Measurements from ENCODE around the gene GFPT1.

The GFPT1 gene

DNA sequence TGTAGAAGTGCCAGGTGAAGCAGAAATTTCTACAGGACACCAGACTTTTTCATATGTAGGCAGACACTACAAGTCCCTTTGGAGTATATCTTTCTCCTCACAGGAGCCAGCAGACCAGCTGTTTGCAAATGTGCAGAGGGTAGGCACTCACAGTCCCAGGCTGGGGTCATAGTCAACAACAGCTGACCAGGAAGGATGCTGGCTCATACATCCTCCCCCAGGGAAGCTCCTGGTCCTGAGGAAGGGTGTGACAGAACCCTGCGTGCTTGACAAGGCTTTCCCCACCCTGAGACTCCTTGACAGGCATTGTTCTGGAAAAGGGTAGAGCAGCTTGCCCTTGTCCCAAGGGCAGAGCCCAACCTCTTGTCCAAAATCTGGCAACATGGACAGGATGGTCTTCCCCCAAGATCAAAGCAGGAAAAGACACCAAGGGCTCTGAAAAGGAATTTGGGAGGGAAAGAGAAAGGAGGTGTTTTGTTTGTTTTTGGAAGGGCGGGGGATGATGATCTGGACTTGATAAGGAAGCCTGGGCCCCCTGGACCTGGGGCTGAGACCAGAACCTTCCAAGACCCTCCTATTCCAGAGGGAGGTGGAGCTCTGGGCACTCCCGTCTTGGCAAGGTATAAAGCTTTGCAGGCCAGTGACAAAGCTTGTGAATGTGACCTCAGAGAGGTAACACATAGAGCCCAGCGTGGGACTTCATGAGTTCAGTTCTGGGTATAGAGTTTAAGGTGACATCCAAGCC lies 87.1 kb downstream of the GFPT1 start:
- Histone ChIP-seq H2AFZ (ENCODE audit: low read length) (no peak overlapping the region), H3K4me2 (ENCODE audit: low read depth, low read length, poor library complexity, severe bottlenecking) (no peak overlapping the region), H3K9me3 (ENCODE audit: insufficient read depth, low read depth, low read length) (no peaks in the 10 kb centered on the region), H3K9ac (ENCODE audit: low read depth, low read length, poor library complexity, severe bottlenecking) (no peak overlapping the region), H3K79me2 (ENCODE audit: insufficient read depth, low read length) (no peaks in the 10 kb centered on the region), H3K9me2 (replicated peaks; ENCODE audit: low read depth, low read length) (no peaks in the 10 kb centered on the region), H3K36me3 (ENCODE audit: insufficient read depth, low read length) (no peaks in the 10 kb centered on the region), H3F3A (ENCODE audit: low read depth) (no peaks in the 10 kb centered on the region), H4K20me1 (ENCODE audit: insufficient read depth, low read length, poor library complexity, severe bottlenecking) (no peaks in the 10 kb centered on the region), H3K27me3 (ENCODE audit: insufficient read depth, low read length, poor library complexity, severe bottlenecking) (no peaks in the 10 kb centered on the region), H3K4me1 (ENCODE audit: insufficient read depth, low read length, poor library complexity, severe bottlenecking) (no peaks in the 10 kb centered on the region), H3K4me3 (ENCODE audit: low read length, poor library complexity, severe bottlenecking) (no peak overlapping the region)
- TF ChIP-seq EZH2phosphoT487 (IDR thresholded peaks at IDR 0.05; ENCODE audit: borderline replicate concordance), result no peak
- TF ChIP-seq, protein P1, sequence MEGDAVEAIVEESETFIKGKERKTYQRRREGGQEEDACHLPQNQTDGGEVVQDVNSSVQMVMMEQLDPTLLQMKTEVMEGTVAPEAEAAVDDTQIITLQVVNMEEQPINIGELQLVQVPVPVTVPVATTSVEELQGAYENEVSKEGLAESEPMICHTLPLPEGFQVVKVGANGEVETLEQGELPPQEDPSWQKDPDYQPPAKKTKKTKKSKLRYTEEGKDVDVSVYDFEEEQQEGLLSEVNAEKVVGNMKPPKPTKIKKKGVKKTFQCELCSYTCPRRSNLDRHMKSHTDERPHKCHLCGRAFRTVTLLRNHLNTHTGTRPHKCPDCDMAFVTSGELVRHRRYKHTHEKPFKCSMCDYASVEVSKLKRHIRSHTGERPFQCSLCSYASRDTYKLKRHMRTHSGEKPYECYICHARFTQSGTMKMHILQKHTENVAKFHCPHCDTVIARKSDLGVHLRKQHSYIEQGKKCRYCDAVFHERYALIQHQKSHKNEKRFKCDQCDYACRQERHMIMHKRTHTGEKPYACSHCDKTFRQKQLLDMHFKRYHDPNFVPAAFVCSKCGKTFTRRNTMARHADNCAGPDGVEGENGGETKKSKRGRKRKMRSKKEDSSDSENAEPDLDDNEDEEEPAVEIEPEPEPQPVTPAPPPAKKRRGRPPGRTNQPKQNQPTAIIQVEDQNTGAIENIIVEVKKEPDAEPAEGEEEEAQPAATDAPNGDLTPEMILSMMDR (conservative IDR thresholded peaks at IDR 0.05; ENCODE audit: low read length), result no peak

DNA sequence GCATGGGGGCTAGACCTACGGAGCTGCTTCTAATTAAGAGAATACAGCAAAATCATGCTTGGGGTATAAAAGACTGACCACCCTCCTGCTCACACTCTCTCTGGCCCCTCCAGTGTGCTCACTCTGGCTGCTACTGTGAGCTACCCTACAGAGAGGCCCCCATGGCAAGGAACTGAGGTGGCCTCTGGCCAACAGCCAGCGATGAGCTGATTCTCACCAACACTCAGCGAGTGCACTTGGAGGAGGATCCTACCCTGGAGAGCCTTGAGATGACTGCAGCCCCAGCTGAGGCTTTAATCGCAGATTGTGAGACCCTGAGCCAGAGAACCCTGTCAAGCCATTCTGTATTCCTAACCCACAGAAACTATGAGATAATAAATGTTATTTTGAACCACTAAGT lies 88.2 kb downstream of the GFPT1 start:
- Histone ChIP-seq H3K4me2 (ENCODE audit: low read depth, low read length, poor library complexity, severe bottlenecking) (no peak overlapping the region), H3K27me3 (ENCODE audit: insufficient read depth, low read length, poor library complexity, severe bottlenecking) (no peaks in the 10 kb centered on the region), H2AFZ (ENCODE audit: low read length) (no peak overlapping the region)

DNA sequence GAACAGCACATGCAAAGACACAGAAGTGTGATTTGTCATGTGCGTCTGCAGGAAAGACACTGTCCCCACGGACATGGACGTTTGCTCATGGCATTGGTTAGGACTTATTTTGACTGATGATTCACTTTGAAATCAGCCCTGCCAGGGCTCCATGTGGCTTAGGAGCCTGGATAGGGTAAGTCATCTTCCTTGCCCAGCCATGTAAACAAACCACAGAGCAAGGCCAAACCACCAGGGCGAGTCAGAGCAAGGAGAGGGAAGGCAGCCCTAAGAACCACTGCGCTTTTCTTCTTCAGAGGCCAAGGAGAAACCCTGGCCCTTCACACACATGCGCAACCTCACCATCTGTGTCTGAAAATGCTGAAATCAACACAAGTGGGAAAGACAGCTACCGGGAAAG lies 88.8 kb downstream of the GFPT1 start:
- Histone ChIP-seq H3K9ac (ENCODE audit: low read depth, low read length, poor library complexity, severe bottlenecking) (no peak overlapping the region), H3K27me3 (ENCODE audit: insufficient read depth, low read length, poor library complexity, severe bottlenecking) (no peaks in the 10 kb centered on the region), H3F3A (ENCODE audit: low read depth) (no peaks in the 10 kb centered on the region), H3K4me1 (ENCODE audit: insufficient read depth, low read length, poor library complexity, severe bottlenecking) (no peaks in the 10 kb centered on the region), H2AFZ (ENCODE audit: low read length) (no peak overlapping the region), H3K36me3 (ENCODE audit: insufficient read depth, low read length) (no peaks in the 10 kb centered on the region), H3K4me2 (ENCODE audit: low read depth, low read length, poor library complexity, severe bottlenecking) (no peak overlapping the region), H3K9me3 (ENCODE audit: insufficient read depth, low read depth, low read length) (no peaks in the 10 kb centered on the region), H3K9me2 (replicated peaks; ENCODE audit: low read depth, low read length) (no peaks in the 10 kb centered on the region), H4K20me1 (ENCODE audit: insufficient read depth, low read length, poor library complexity, severe bottlenecking) (no peaks in the 10 kb centered on the region), H3K79me2 (ENCODE audit: insufficient read depth, low read length) (no peaks in the 10 kb centered on the region), H3K4me3 (ENCODE audit: low read length, poor library complexity, severe bottlenecking) (no peak overlapping the region)
- TF ChIP-seq, protein P1 (conservative IDR thresholded peaks at IDR 0.05; ENCODE audit: low read length), result no peak
- TF ChIP-seq EZH2phosphoT487 (IDR thresholded peaks at IDR 0.05; ENCODE audit: borderline replicate concordance), result no peak

More for the DNA sequence above, 88.2 kb downstream of the GFPT1 start:
- no peaks in the 10 kb centered on the region for H4K20me1 ChIP-seq (ENCODE audit: insufficient read depth, low read length, poor library complexity, severe bottlenecking)
- H3K9me3 ChIP-seq (ENCODE audit: insufficient read depth, low read depth, low read length), result no peaks in the 10 kb centered on the region
- no peaks in the 10 kb centered on the region for H3K4me1 ChIP-seq (ENCODE audit: insufficient read depth, low read length, poor library complexity, severe bottlenecking)
- no peaks in the 10 kb centered on the region for H3K79me2 ChIP-seq (ENCODE audit: insufficient read depth, low read length)
- H3K36me3 ChIP-seq (ENCODE audit: insufficient read depth, low read length), result no peaks in the 10 kb centered on the region
- TF ChIP-seq, protein P1 (conservative IDR thresholded peaks at IDR 0.05; ENCODE audit: low read length), result no peak
- no peak for TF ChIP-seq EZH2phosphoT487 (IDR thresholded peaks at IDR 0.05; ENCODE audit: borderline replicate concordance)
- H3K9me2 ChIP-seq (replicated peaks; ENCODE audit: low read depth, low read length), result no peaks in the 10 kb centered on the region
- no peak overlapping the region for H3K4me3 ChIP-seq (ENCODE audit: low read length, poor library complexity, severe bottlenecking)
- no peak overlapping the region for H3K9ac ChIP-seq (ENCODE audit: low read depth, low read length, poor library complexity, severe bottlenecking)
- H3F3A ChIP-seq (ENCODE audit: low read depth), result no peaks in the 10 kb centered on the region

Measured in Loucy (cell line).